Adrenal gland (tissue), 12 donors: ENCODE data around the gene GBA2. TPM values are rescaled to one million over a fixed set of nuclear protein-coding genes. Genes with fewer than 3 reads are reported as not detected.
A peak's percentile ranks its signal among the peaks of the same experiment; 100 is the strongest.

Source experiments
- DNase-seq, 7 donors: peaks; one replicate each; pipeline ENCODE4 v3.0.0-alpha.2; 2019 to 2020
- H3K27ac ChIP-seq, 5 donors: fragments of 200-600 bp; sonication (generic) in 4 of 5; 1 replicate in 3 of 5; 2 replicates in 2 of 5; pipeline versions ENCODE4 v1.5.1 to v1.8.0; 2016 to 2020; ENCODE audit warnings: mild to moderate bottlenecking in 1 of 5
- H3K27me3 ChIP-seq: fragments of 200-600 bp; 2 replicates; pipeline ENCODE4 v1.8.0; 2021
- H3K36me3 ChIP-seq, 2 donors: fragments of 200-600 bp; replicated peaks in 1 of 2; 1 replicate in 1 of 2; 2 replicates in 1 of 2; pipeline versions ENCODE4 v1.5.1 to v1.8.0; 2018 to 2022
- H3K4me1 ChIP-seq, 2 donors: fragments of 200-600 bp; replicated peaks in 1 of 2; 1 replicate in 1 of 2; 2 replicates in 1 of 2; pipeline versions ENCODE4 v1.5.1 to v1.8.0; 2018 to 2021
- H3K4me3 ChIP-seq, 4 donors: fragments of 200-600 bp; sonication (generic) in 3 of 4; one replicate each; pipeline ENCODE4 v1.5.1; 2016 to 2018
- H3K9me3 ChIP-seq, 3 donors: fragments of 200-600 bp; sonication (generic) in 1 of 3; replicated peaks in 1 of 3; 1 replicate in 2 of 3; 2 replicates in 1 of 3; pipeline versions ENCODE4 v1.5.1 to v1.8.0; 2016 to 2021
- CTCF ChIP-seq, 6 experiments: fragments of 450-650 bp in 4 of 6; fragments of 200-600 bp in 2 of 6; sonication (generic) in 1 of 6; IDR thresholded peaks; 1 replicate in 5 of 6; 2 replicates in 1 of 6; pipeline versions ENCODE4 v1.5.1 to v1.8.0; 2016 to 2021; ENCODE audit warnings: antibody characterized with exemption in 6 of 6, mild to moderate bottlenecking in 2 of 6, moderate library complexity in 1 of 6
- POLR2A ChIP-seq, 2 donors: fragments of 450-650 bp; IDR thresholded peaks; one replicate each; pipeline ENCODE4 v1.6.1; 2017; ENCODE audit warnings: antibody characterized with exemption in 2 of 2, mild to moderate bottlenecking in 2 of 2, moderate library complexity in 1 of 2
- WGBS, 4 donors: extraction: QIAGEN DNeasy Blood & Tissue Kit in 2 of 4; methylation state at CpG; one replicate each; pipeline versions ENCODE4 v1.1.5 to v1.1.7; 2013 to 2017; 5-methylcytosine and 5-hydroxymethylcytosine counted together
- intact Hi-C, 2 donors: fragments of 100-400 bp; cut with DNase I; formaldehyde crosslinking; loops; one replicate each; pipeline versions ENCODE4 v1.14.1 to v1.15.0; 2022 to 2023
- polyA plus RNA-seq, 3 donors: library from polyadenylated mRNA; stranded (reverse); fragments of 200-250 nt in 2 of 3; fragments of 350-450 nt in 1 of 3; fragmentation: Illumina TruSeq in 1 of 3; extraction: RNeasy Lipid Tissue Mini Kit (QIAGEN cat#74804) in 1 of 3; gene quantifications; one replicate each; pipeline ENCODE4 v1.2.3, GENCODE V29; 2013 to 2014
- total RNA-seq, 9 donors: library from RNA; depleted of rRNA in 4 of 9; stranded (reverse); fragments of >200 nt in 4 of 9; fragments of 120-200 nt in 1 of 9; fragmentation: NEBNext Ultra II Directional in 1 of 9; extraction: Animal tissue kit (Norgen Biotek cat#: 25700) in 1 of 9; gene quantifications; one replicate each; pipeline versions ENCODE4 v1.1.0 to v1.2.4, GENCODE V29; 2013 to 2023
- donor health status: healthy with polysubstance abuse.
- donor health status: Bipolar disorder and iron deficiency.
- donor health status: DM: yes; HTN: yes; CAD: no.
- donor health status: DM: no; HTN: no; CAD: no.
- donor health status: DM: no; HTN: no; CAD: no.
- donor health status: DM: yes; HTN: yes; CAD: no.

The GBA2 gene
- total and polyA plus RNA-seq, 12 donors: 28.5 to 84.8 (median 52.7) TPM

- 44 to 63% (median 51%) methylated on average over 30 to 37 of the region's 37 CpGs for WGBS, 4 donors
- TF ChIP-seq POLR2A (IDR thresholded peaks at IDR 0.05): no peak
- peak; percentile 84 to 96 (median 88) for TF ChIP-seq CTCF (IDR thresholded peaks at IDR 0.05)
- no peaks in the 10 kb centered on the region for H3K9me3 ChIP-seq
- DNase-seq: peak; percentile 71 to 90 (median 79)
- no peak overlapping the region for H3K4me3 ChIP-seq
- no peaks in the 10 kb centered on the region for H3K27me3 ChIP-seq
- H3K4me1 ChIP-seq: peaks cover 5 to 23% of the 10 kb centered on the region in 2 donors
- intact Hi-C loops: loop anchor here (2.0 to 5.0 kb wide), 4 partner anchors 34 to 92 kb away; partner anchors contain the start of genes FAM221B (in 1 of the 2) and TMEM8B (in 1 of the 2)
- H3K27ac ChIP-seq: peak overlapping the region in 2 of 5 donors; percentile 64 to 82
- no peaks in the 10 kb centered on the region for H3K36me3 ChIP-seq
Observed at GRCh38 chr9:35790385-35791296, 41.6 kb upstream of the GBA2 start.

GRCh38 chr9:35790025-35790384 is 41.0 kb upstream of the GBA2 start:
- no peak for DNase-seq
- intact Hi-C loops: loop anchor here (2.0 to 5.0 kb wide), 4 partner anchors 35 to 93 kb away; partner anchors contain the start of genes FAM221B (in 1 of the 2) and TMEM8B (in 1 of the 2)

GRCh38 chr9:35789541-35789940 is 40.5 kb upstream of the GBA2 start:
- intact Hi-C loops: no loop called here

More at GRCh38 chr9:35790025-35790384, 41.0 kb upstream of the GBA2 start:
- peaks cover 5 to 23% of the 10 kb centered on the region in 2 donors for H3K4me1 ChIP-seq
- no peak for TF ChIP-seq CTCF (IDR thresholded peaks at IDR 0.05)
- no peak for TF ChIP-seq POLR2A (IDR thresholded peaks at IDR 0.05)
- H3K36me3 ChIP-seq: no peaks in the 10 kb centered on the region
- no peaks in the 10 kb centered on the region for H3K9me3 ChIP-seq
- H3K27ac ChIP-seq: no peak overlapping the region
- H3K4me3 ChIP-seq: no peak overlapping the region
- 31 to 32% (median 32%) methylated on average over 4 of the region's 4 CpGs for WGBS, 4 donors
- H3K27me3 ChIP-seq: no peaks in the 10 kb centered on the region

More at GRCh38 chr9:35789541-35789940, 40.5 kb upstream of the GBA2 start:
- Histone ChIP-seq H3K27ac (no peak overlapping the region), H3K4me3 (no peak overlapping the region), H3K9me3 (no peaks in the 10 kb centered on the region), H3K36me3 (no peaks in the 10 kb centered on the region), H3K4me1 (peaks cover 5 to 23% of the 10 kb centered on the region in 2 donors), H3K27me3 (no peaks in the 10 kb centered on the region)
- 88 to 100% (median 93%) methylated on average over 2 of the region's 2 CpGs for WGBS, 4 donors
- no peak for TF ChIP-seq CTCF (IDR thresholded peaks at IDR 0.05)
- TF ChIP-seq POLR2A (IDR thresholded peaks at IDR 0.05): no peak
- peak in 1 of 7 donors; percentile 28 for DNase-seq
